H1 (cell line): ENCODE measurements around the gene ADCY2. TPM values are rescaled to one million over a fixed set of nuclear protein-coding genes. Genes with fewer than 3 reads are reported as not detected.

ENCODE experiments used
- CTCF ChIA-PET: fragments of 300-600 bp; sonication (Branson Sonifier 250); formaldehyde crosslinking; loops from one replicate; lab custom pipeline; 2021; ENCODE audit not compliant: partially characterized antibody; lab: Charles Lee
- POLR2A ChIA-PET: fragments of 300-600 bp; sonication (Branson Sonifier 250); formaldehyde crosslinking; loops from one replicate; lab custom pipeline; 2021; ENCODE audit warnings: inconsistent platforms; ENCODE audit not compliant: partially characterized antibody; lab: Charles Lee
- DNase-seq, 2 experiments: peaks; one replicate each; pipeline versions ENCODE4 v3.0.0 to v3.0.0-alpha.2; 2010 to 2022; ENCODE audit warnings: low spot score in 2 of 2, low read depth in 1 of 2, mixed read lengths in 1 of 2
- FAIRE-seq: peaks from 2 replicates; lab custom pipeline; 2011; peaks lifted over from hg19 to GRCh38; lab: Jason Lieb, UNC
- H2AFZ ChIP-seq: 2 replicates; pipeline ENCODE4 v1.8.1; 2012; ENCODE audit warnings: low read length, inconsistent platforms
- H2AK5ac ChIP-seq: 2 replicates; pipeline ENCODE4 v1.6.1; 2013; ENCODE audit warnings: low read depth, low read length
- H2BK120ac ChIP-seq: replicated peaks from 2 replicates; pipeline ENCODE3; 2013; ENCODE audit warnings: low read depth, low read length, inconsistent platforms
- H2BK12ac ChIP-seq: 2 replicates; pipeline ENCODE4 v1.6.1; 2013; ENCODE audit warnings: low read depth, low read length
- H2BK15ac ChIP-seq: 2 replicates; pipeline ENCODE4 v1.6.1; 2013; ENCODE audit warnings: low read length
- H2BK20ac ChIP-seq: 2 replicates; pipeline ENCODE4 v1.6.1; 2013; ENCODE audit warnings: low read length
- H2BK5ac ChIP-seq: 2 replicates; pipeline ENCODE4 v1.6.1; 2013; ENCODE audit warnings: low read depth, low read length
- H3K14ac ChIP-seq: 2 replicates; pipeline ENCODE4 v1.6.1; 2013; ENCODE audit warnings: inconsistent platforms; ENCODE audit not compliant: insufficient read length
- H3K18ac ChIP-seq: 2 replicates; pipeline ENCODE4 v1.6.1; 2013; ENCODE audit warnings: low read length; ENCODE audit errors: extremely low read depth
- H3K23ac ChIP-seq: 2 replicates; pipeline ENCODE4 v1.6.1; 2013; ENCODE audit warnings: inconsistent platforms; ENCODE audit not compliant: insufficient read length
- H3K23me2 ChIP-seq: 2 replicates; pipeline ENCODE4 v1.6.1; 2013; ENCODE audit warnings: low read depth, low read length
- H3K27ac ChIP-seq: 2 replicates; pipeline ENCODE4 v1.6.1; 2011; ENCODE audit warnings: low read depth, low read length, inconsistent platforms
- H3K27me3 ChIP-seq, 4 experiments: replicated peaks in 1 of 4; 1 replicate in 1 of 4; 2 replicates in 3 of 4; pipeline versions ENCODE4 v1.6.1 to v1.8.1; 2011 to 2013; ENCODE audit warnings: low read length in 3 of 4, mild to moderate bottlenecking in 3 of 4, inconsistent platforms in 2 of 4, mixed read lengths in 2 of 4, moderate library complexity in 1 of 4; ENCODE audit not compliant: control insufficient read depth in 3 of 4, insufficient read depth in 3 of 4; ENCODE audit errors: extremely low read depth in 1 of 4
- H3K36me3 ChIP-seq, 4 experiments: 2 replicates each; pipeline versions ENCODE4 v1.6.1 to v1.8.1; 2011 to 2013; ENCODE audit warnings: mild to moderate bottlenecking in 4 of 4, low read length in 3 of 4, moderate library complexity in 2 of 4, control low read depth in 1 of 4, inconsistent platforms in 1 of 4; ENCODE audit not compliant: insufficient read depth in 4 of 4, control insufficient read depth in 2 of 4
- H3K4ac ChIP-seq: replicated peaks from 2 replicates; pipeline ENCODE3; 2013; ENCODE audit warnings: low read length, low read depth, mixed read lengths, inconsistent platforms; ENCODE audit not compliant: insufficient read length
- H3K4me1 ChIP-seq, 4 experiments: replicated peaks in 1 of 4; 1 replicate in 1 of 4; 2 replicates in 3 of 4; pipeline versions ENCODE4 v1.6.1 to v1.8.1; 2011 to 2013; ENCODE audit warnings: low read length in 3 of 4, inconsistent platforms in 2 of 4, mixed read lengths in 1 of 4; ENCODE audit not compliant: insufficient read depth in 4 of 4, control insufficient read depth in 3 of 4
- H3K4me2 ChIP-seq, 2 experiments: 2 replicates each; pipeline versions ENCODE4 v1.6.1 to v1.8.1; 2011 to 2013; ENCODE audit warnings: low read depth in 2 of 2, low read length in 2 of 2, control low read depth in 1 of 2, inconsistent platforms in 1 of 2, mild to moderate bottlenecking in 1 of 2; ENCODE audit not compliant: insufficient read depth in 1 of 2
- H3K4me3 ChIP-seq, 4 experiments: fragments of 200-600, 300-600 bp in 1 of 4; sonication (generic), shearing (Covaris generic), sonication (Bioruptor Twin) in 1 of 4; 2 replicates each; pipeline versions ENCODE4 v1.5.1 to v1.8.1; 2011 to 2016; ENCODE audit warnings: low read length in 4 of 4, low read depth in 3 of 4, control low read depth in 2 of 4, inconsistent platforms in 2 of 4, mild to moderate bottlenecking in 2 of 4, mixed read lengths in 1 of 4, moderate library complexity in 1 of 4; ENCODE audit not compliant: insufficient read depth in 2 of 4; ENCODE audit errors: extremely low read depth in 1 of 4
- H3K56ac ChIP-seq: replicated peaks from 2 replicates; pipeline ENCODE3; 2013; ENCODE audit warnings: low read depth, mild to moderate bottlenecking, mixed read lengths, low read length, inconsistent platforms; ENCODE audit not compliant: insufficient read length
- H3K79me1 ChIP-seq: 2 replicates; pipeline ENCODE4 v1.6.1; 2013; ENCODE audit warnings: low read depth, low read length, control low read depth
- H3K79me2 ChIP-seq, 2 experiments: 2 replicates each; pipeline versions ENCODE4 v1.6.1 to v1.8.1; 2012 to 2013; ENCODE audit warnings: low read length in 2 of 2, mild to moderate bottlenecking in 2 of 2, inconsistent platforms in 1 of 2; ENCODE audit not compliant: insufficient read depth in 2 of 2, control insufficient read depth in 1 of 2
- H3K9ac ChIP-seq, 4 experiments: replicated peaks in 1 of 4; 1 replicate in 1 of 4; 2 replicates in 3 of 4; pipeline versions ENCODE4 v1.6.1 to v1.8.1; 2011 to 2013; ENCODE audit warnings: low read depth in 3 of 4, low read length in 3 of 4, control low read depth in 2 of 4, mild to moderate bottlenecking in 2 of 4, moderate library complexity in 2 of 4, inconsistent platforms in 1 of 4; ENCODE audit errors: extremely low read depth in 1 of 4
- H3K9me3 ChIP-seq, 2 experiments: 2 replicates each; pipeline versions ENCODE4 v1.6.1 to v1.8.1; 2012 to 2013; ENCODE audit warnings: mild to moderate bottlenecking in 2 of 2, moderate library complexity in 2 of 2, control low read depth in 1 of 2, inconsistent platforms in 1 of 2, low read depth in 1 of 2, low read length in 1 of 2, mixed read lengths in 1 of 2; ENCODE audit not compliant: insufficient read depth in 2 of 2
- H4K20me1 ChIP-seq, 2 experiments: replicated peaks in 1 of 2; 2 replicates each; pipeline versions ENCODE3 to v1.8.1; 2011 to 2013; ENCODE audit warnings: inconsistent platforms in 2 of 2, low read length in 2 of 2, mild to moderate bottlenecking in 1 of 2; ENCODE audit not compliant: insufficient read depth in 2 of 2, control insufficient read depth in 1 of 2
- H4K5ac ChIP-seq: 2 replicates; pipeline ENCODE4 v1.6.1; 2013; ENCODE audit warnings: low read length, low read depth, mixed read lengths, inconsistent platforms; ENCODE audit not compliant: insufficient read length
- H4K8ac ChIP-seq: 2 replicates; pipeline ENCODE4 v1.8.0; 2013; ENCODE audit warnings: mild to moderate bottlenecking, moderate library complexity, low read length, inconsistent platforms; ENCODE audit not compliant: insufficient read depth; ENCODE audit errors: extremely low read depth
- H4K91ac ChIP-seq: replicated peaks from 2 replicates; pipeline ENCODE3; 2013; ENCODE audit warnings: low read length, mixed read lengths, inconsistent platforms; ENCODE audit not compliant: insufficient read length
- CHD1 ChIP-seq: IDR thresholded peaks from 2 replicates; pipeline ENCODE4 v1.6.1; 2012; ENCODE audit warnings: low read depth, low read length, improper control_type of control experiment
- CHD2 ChIP-seq: IDR thresholded peaks from 2 replicates; pipeline ENCODE4 v1.6.1; 2012; ENCODE audit warnings: low read length, improper control_type of control experiment
- CREB1 ChIP-seq: IDR thresholded peaks from 2 replicates; pipeline ENCODE4 v1.6.1; 2012; ENCODE audit warnings: inconsistent platforms
- EZH2 ChIP-seq: fragments of 200-600 bp; sonication (generic); IDR thresholded peaks from 2 replicates; pipeline ENCODE4 v1.7.1; 2012; ENCODE audit warnings: low read depth, mild to moderate bottlenecking, moderate library complexity, low read length, inconsistent platforms; ENCODE audit not compliant: severe bottlenecking
- FOSL1 ChIP-seq: IDR thresholded peaks from 2 replicates; pipeline ENCODE4 v1.6.1; 2011; ENCODE audit warnings: mild to moderate bottlenecking, low read depth, low read length, moderate library complexity; ENCODE audit not compliant: insufficient read depth
- KDM5A ChIP-seq: fragments of 200-600 bp; IDR thresholded peaks from 2 replicates; pipeline ENCODE4 v1.7.1; 2012; ENCODE audit warnings: mild to moderate bottlenecking, low read length, inconsistent platforms, mixed read lengths
- MAFK ChIP-seq: IDR thresholded peaks from 2 replicates; pipeline ENCODE4 v1.6.1; 2012; ENCODE audit warnings: low read depth, mild to moderate bottlenecking, improper control_type of control experiment, low read length
- MAX ChIP-seq: IDR thresholded peaks from 2 replicates; pipeline ENCODE4 v1.6.1; 2012; ENCODE audit warnings: inconsistent platforms
- NANOG ChIP-seq: IDR thresholded peaks from 2 replicates; pipeline ENCODE4 v1.6.1; 2011; ENCODE audit warnings: low read length, low read depth, mild to moderate bottlenecking, inconsistent platforms; ENCODE audit not compliant: insufficient read depth, poor library complexity, severe bottlenecking
- SIRT6 ChIP-seq: IDR thresholded peaks from one replicate; pipeline ENCODE4 v1.7.1; 2012; ENCODE audit warnings: low read length, inconsistent platforms
- SIX5 ChIP-seq: IDR thresholded peaks from 2 replicates; pipeline ENCODE4 v1.6.1; 2011; ENCODE audit warnings: mild to moderate bottlenecking, low read depth, low read length
- TEAD4 ChIP-seq: IDR thresholded peaks from 2 replicates; pipeline ENCODE4 v1.6.1; 2012; ENCODE audit warnings: low read depth, low read length, inconsistent platforms, mixed read lengths
- USF2 ChIP-seq: IDR thresholded peaks from 2 replicates; pipeline ENCODE4 v1.6.1; 2011; ENCODE audit warnings: low read length, improper control_type of control experiment
- ZNF274 ChIP-seq: IDR thresholded peaks from 2 replicates; pipeline ENCODE4 v1.7.0; 2012; ENCODE audit warnings: low read length, borderline replicate concordance; ENCODE audit errors: extremely low read depth
- WGBS, 2 experiments: shearing (Covaris generic) in 1 of 2; methylation state at CpG; one replicate each; pipeline versions ENCODE4 v1.1.6 to v1.1.7; 2013 to 2015; ENCODE audit warnings: low lambda C conversion rate in 2 of 2, mixed read lengths in 2 of 2, inconsistent platforms in 1 of 2, low coverage in 1 of 2, missing lambda C conversion rate in 1 of 2; ENCODE audit not compliant: insufficient replicate concordance in 2 of 2, insufficient coverage in 1 of 2, insufficient read length in 1 of 2; ENCODE audit errors: extremely low coverage in 1 of 2, missing lambda C conversion rate in 1 of 2; 5-methylcytosine and 5-hydroxymethylcytosine counted together
- polyA plus RNA-seq, 7 experiments: library from polyadenylated mRNA; depleted of rRNA in 3 of 7; stranded (reverse) in 5 of 7; unstranded in 2 of 7; fragments of >200 nt in 5 of 7; fragments of 200-250 nt in 2 of 7; gene quantifications; 1 replicate in 5 of 7; 2 replicates in 1 of 7; 4 replicates in 1 of 7; pipeline versions ENCODE4 v1.2.1 to v1.2.3, GENCODE V29; 2011 to 2013; ENCODE audit warnings: missing spikeins in 2 of 7, mixed read lengths in 2 of 7
- total RNA-seq: library from RNA; stranded (reverse); fragmentation: NEBNext Ultra II Directional; extraction: Animal tissue kit (Norgen Biotek cat#: 25700); gene quantifications from 2 replicates; pipeline ENCODE4 v1.2.1, GENCODE V29; 2021

The ADCY2 gene
- total and polyA plus RNA-seq, 2 of the 8 experiments (the other 6 are each of a cell fraction or from before 2014, with no cell fraction given), result 35.8 to 122 TPM

GRCh38 chr5:7488734-7489133 lies 92.8 kb downstream of the ADCY2 start:
- peaks cover 0 to 89% of the 10 kb centered on the region in 2 experiments; a peak in 3 of 4 replicates for H3K79me2 ChIP-seq
- 94% methylated on average over 7 of the region's 7 CpGs; no CpG with 5 or more reads in 1 of the 2 experiments for WGBS, 2 experiments
- TF ChIP-seq MAX (no peak), CHD1 (no peak), USF2 (no peak), EZH2 (no peak), SIX5 (no peak), MAFK (no peak), CHD2 (no peak), SIRT6 (no peak), NANOG (no peak), CREB1 (no peak), TEAD4 (no peak), ZNF274 (no peak), FOSL1 (no peak), KDM5A (no peak)

More at GRCh38 chr5:7488734-7489133, 92.8 kb downstream of the ADCY2 start:
- no peak overlapping the region for H2BK12ac ChIP-seq
- no peak overlapping the region for H2BK15ac ChIP-seq
- no peak overlapping the region for H2AFZ ChIP-seq
- H4K5ac ChIP-seq, result no peak overlapping the region
- H2BK20ac ChIP-seq, result no peak overlapping the region
- H3K23me2 ChIP-seq, result no peaks in the 10 kb centered on the region
- H3K4ac ChIP-seq, result no peak overlapping the region
- CTCF ChIA-PET, result no interaction called here
- H4K8ac ChIP-seq, result peak overlapping the region; percentile 79; the same call in 1 of the 2 replicates
- no peak overlapping the region for H3K18ac ChIP-seq
- no peak for FAIRE-seq
- peaks cover 3 to 11% (median 4%) of the 10 kb centered on the region in 4 experiments; a peak in 4 of 7 replicates for H3K4me1 ChIP-seq
- H2BK120ac ChIP-seq, result no peak overlapping the region
- DNase-seq, result no peak
- H4K20me1 ChIP-seq, result peaks cover 0 to 2% of the 10 kb centered on the region in 2 experiments
- H3K36me3 ChIP-seq, result peaks cover 0 to 9% (median 3%) of the 10 kb centered on the region in 4 experiments; a peak in 3 of 8 replicates
- H3K79me1 ChIP-seq, result peaks cover 8% of the 10 kb centered on the region
- no peak overlapping the region for H3K4me3 ChIP-seq
- H3K9ac ChIP-seq, result peak overlapping the region in 1 of 4 experiments; percentile 18; a peak in 1 of 7 replicates
- no peak overlapping the region for H4K91ac ChIP-seq
- H3K56ac ChIP-seq, result no peak overlapping the region
- no peak overlapping the region for H2AK5ac ChIP-seq
- no peak overlapping the region for H3K23ac ChIP-seq
- no peaks in the 10 kb centered on the region for H3K27me3 ChIP-seq
- H3K27ac ChIP-seq, result no peak overlapping the region
- no peak overlapping the region for H3K14ac ChIP-seq
- no peak overlapping the region for H2BK5ac ChIP-seq
- H3K9me3 ChIP-seq, result peaks cover 0 to 2% of the 10 kb centered on the region in 2 experiments; a peak in 1 of 4 replicates
- POLR2A ChIA-PET, result no interaction called here
- H3K4me2 ChIP-seq, result no peak overlapping the region
